Left renal pelvis (tissue), 4 donors: ENCODE data around the gene PTPN23. TPM values are rescaled to one million over a fixed set of nuclear protein-coding genes. Genes with fewer than 3 reads are reported as not detected.

Experiments used
- DNase-seq, 4 donors: peaks; one replicate each; pipeline ENCODE4 v3.0.0-alpha.2; 2013; ENCODE audit warnings: low read depth in 4 of 4, low spot score in 3 of 4
- polyA plus RNA-seq, 4 donors: library from polyadenylated mRNA; unstranded; fragments of 120-200 nt; gene quantifications; one replicate each; pipeline ENCODE4 v1.2.1, GENCODE V29; 2013; ENCODE audit not compliant: insufficient read length in 4 of 4

PTPN23 gene
- polyA plus RNA-seq, 4 donors = 21.3 to 35.0 (median 27.2) TPM

DNA sequence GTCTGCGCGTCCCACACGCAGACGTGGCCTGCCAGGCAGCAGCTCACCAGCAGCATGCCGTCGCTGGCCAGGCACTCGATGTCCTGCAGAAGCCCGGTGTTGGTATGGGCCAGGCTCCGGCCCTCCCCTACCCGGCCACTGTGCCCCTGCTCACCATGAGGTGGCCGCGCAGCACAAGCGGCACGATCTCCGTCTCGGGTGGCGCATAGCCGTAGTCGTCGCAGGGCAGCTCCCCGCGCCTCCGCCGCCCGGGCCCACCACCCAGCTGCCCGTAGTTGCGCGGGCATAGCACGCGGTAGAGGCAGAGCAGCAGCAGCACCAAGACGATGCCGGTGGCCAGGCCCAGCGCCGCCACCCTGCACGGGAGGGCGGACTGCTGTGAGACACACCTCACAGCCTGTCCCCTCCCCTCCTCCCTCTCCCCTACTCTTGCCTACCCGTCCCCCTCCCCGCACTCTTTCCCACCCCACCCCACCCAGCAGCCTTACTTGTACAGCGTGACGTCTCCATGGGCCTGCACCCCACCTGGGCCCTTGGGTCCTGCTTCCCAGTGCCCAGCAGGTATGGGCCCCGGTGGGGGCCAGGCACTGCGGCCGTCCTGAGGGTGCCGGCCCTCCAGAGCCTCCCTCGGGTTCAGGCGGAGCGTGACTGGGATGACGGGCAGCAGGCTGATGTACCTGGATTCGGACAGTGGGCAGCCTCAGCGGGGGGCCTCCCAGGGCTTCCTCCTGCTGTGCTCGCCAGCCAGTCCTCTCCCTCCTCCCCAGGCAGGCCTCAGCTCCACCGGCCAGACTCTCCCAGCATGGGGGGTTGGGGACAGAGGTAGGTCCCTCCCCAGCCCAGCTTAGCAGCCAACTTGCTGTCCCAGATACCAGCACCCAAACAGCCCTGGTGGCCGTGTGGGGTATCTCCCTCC, 37.6 kb downstream of the PTPN23 start:
- DNase-seq = no peak

DNA sequence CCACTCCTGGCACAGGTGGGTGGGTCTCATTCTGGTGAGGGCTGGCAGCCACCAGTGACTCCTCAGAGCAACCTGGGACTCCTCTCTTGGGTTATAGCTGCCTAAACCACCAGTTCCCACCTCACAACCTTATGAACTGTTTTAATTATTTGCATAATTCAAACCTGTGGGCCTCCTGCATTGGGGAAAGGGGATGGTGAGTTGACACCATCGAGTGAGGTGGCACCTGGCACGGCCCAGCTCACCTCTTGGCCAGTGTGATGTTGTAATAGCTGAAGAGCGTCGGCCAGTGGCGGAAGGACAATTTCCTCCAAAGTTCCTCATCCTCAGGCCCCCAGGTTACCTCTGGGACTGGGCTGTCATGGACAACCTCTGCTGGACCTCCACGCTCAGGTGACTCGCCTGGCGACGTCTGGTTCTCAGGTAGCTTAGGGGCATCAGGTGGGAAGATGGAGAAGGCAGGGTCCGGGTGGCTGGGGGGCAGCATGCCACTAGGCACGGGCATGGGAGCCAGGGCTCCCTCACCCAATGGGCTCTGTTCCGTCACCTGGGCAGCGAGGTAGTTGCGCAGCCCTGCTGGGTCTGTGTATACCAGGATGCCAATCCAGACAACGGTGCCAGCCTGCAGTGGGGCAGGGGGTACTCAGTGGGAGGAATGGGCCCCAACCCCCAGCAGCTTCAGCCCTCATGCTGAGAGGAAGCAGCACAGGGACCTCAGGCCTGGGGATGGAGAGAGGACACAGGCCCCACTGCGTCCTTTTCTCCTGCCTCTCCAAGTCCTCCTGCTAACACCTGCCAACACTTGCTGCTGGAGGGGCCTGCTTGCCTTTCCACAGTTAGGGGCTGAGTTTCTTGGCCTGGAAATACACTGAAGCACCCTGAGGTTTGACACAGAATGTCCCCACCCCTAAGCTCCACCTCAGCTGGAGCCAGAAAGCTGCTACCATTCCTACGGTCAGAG, 38.5 kb downstream of the PTPN23 start:
- no peak for DNase-seq

DNA sequence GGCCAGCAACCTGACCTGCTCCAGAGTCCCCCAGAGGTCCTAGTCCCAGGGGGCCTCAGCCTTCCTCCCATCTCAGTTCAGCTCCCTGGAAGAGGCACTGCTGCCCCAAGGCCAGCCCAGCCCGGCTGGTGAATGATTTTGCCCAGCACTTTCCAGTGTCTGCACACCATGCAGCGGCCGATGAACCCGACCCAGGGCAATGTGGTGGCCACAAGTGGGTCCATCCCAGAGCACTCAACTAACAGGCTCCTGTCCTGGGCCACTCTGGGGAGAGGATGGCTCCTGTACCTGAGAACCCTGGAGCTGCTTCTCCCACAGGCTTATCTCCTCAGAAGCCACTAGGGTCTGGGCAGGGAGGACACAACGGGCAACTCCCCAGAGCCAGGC, 39.2 kb downstream of the PTPN23 start:
- DNase-seq = no peak

DNA sequence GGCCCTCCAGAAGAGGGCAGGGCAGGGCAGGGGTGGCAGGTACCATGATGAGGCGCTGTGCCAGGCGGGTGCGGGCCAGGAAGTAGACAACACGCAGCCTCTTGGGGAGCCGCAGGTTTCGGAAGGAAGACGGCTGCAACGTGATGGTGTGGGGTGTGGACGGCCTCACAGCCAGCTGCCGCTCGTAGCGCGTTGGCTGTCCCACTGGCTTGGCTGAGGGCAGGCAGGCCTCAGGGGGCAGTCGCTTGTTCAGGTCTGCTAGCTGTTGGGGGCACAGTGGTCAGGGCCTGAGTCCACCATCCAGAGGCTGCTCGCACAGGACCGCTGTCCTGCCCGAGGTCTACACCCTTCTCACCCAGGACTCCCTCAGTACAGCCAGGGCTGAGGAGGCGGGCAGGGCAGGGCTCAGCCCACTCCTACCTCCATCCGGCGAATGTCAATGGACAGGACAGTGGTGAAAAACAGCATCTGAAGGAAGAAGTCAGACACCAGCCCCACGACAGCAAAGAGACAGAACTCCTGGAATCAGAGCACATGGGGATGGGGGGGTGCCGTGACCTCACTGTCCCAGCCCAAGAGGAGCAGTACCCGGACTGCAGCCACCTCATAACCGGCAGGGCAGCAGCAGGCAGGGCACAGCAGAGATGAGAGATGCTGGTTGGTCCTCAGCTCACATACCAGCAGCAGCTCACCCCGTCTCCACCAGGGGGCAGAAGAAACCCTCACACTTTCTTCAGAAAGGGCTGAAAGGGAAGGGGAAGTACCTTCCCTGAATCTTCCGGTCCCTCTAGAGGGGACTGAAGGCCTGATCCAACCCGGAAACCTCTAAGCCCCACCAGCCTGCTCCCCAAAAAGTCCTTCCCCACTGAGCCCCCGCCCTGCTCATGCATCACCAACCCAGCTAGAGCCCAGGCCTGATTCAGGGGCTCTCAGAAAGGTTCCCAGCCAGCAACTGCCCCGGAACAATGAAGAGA, 40.0 kb downstream of the PTPN23 start:
- peak; percentile 51 to 80 (median 70) for DNase-seq

DNA sequence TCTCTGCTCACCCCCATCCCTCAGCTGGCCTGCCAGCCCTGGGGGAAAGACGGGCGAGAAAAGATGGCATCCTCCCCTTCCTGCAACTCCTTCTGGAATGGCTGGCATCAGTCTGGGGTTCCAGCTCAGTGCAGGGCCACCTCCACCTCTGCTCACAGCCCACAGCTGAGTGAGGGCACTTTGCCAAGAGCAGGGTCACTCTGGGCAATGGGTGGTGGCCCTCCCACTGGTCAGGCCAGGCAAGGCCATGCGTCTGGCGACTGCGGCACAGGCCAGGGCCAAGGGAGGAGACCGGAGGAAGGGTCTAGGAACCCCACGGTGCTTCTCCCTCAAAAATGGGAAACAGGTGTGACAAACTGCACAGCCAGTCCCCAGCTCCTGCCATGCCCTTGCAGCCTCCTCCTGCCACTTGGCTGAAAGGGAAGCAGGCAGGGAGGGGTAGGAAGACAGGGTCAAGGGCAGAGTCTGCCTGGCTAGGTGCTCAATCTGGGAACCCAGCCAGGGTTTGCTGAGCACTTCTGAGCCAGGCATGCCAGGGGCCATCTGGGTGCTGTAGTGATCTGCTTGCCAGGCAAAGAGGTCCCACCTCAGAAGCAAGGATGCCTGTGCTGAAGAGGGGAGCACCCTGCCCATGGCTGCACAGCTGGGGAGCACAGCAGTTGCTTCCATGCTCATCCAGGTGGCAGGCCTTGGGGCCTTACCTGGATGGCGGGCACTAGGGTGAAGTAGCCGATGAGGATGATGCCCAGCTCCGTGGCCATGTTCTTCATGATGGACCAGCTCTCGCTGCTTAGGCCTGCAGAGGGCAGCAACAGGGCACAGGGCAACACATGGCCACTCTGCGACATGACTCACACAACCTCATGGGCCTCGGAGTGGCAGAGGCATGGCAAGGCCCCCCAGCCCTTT, 41.2 kb downstream of the PTPN23 start:
- no peak for DNase-seq

DNA sequence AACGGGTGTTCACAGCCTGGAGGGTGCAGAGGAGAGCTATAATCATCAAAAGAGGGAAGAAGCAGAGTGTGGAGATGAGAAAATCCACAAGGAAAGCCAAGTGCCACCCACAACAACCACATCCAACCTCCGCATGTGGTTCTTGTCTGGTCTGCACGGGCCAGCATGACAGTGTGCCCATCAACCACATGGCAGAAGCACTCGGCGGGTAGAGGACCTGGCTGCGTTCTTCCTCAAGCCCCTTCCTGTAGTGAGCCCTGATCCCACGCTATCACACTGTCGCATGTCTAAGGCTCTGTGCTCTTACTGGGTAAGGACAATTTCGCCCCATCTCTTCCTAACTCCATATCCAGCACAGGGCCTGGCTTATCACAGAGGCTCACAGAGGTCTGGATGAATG, 41.9 kb downstream of the PTPN23 start:
- no peak for DNase-seq

DNA sequence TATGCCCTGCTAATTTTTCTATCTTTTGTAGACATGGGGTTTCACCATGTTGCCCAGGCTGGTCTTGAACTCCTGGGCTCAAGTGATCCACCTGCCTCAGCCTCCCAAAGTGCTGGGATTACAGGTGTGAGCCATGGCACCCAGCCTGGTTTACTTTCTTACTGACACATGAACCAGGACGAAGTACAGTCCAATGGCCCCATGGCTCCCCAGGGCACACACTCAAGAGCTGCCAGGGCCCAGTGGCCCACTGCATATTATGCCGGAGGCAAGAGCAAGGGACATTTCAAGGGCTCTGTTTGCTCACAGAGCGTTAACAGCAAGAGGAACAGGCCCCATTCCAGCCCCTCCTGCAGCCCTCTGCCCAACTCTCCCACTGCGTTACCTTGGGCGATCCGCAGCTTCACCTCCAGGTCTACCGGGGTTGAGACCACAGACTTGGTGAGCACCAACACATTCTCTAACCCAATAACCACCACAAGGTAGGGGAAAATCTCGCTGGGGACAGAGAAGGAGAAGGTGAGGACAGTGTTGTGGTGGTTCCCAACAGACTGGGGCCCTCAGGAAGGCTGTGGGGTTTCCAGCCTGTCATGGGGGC, 42.8 kb downstream of the PTPN23 start:
- no peak for DNase-seq

DNA sequence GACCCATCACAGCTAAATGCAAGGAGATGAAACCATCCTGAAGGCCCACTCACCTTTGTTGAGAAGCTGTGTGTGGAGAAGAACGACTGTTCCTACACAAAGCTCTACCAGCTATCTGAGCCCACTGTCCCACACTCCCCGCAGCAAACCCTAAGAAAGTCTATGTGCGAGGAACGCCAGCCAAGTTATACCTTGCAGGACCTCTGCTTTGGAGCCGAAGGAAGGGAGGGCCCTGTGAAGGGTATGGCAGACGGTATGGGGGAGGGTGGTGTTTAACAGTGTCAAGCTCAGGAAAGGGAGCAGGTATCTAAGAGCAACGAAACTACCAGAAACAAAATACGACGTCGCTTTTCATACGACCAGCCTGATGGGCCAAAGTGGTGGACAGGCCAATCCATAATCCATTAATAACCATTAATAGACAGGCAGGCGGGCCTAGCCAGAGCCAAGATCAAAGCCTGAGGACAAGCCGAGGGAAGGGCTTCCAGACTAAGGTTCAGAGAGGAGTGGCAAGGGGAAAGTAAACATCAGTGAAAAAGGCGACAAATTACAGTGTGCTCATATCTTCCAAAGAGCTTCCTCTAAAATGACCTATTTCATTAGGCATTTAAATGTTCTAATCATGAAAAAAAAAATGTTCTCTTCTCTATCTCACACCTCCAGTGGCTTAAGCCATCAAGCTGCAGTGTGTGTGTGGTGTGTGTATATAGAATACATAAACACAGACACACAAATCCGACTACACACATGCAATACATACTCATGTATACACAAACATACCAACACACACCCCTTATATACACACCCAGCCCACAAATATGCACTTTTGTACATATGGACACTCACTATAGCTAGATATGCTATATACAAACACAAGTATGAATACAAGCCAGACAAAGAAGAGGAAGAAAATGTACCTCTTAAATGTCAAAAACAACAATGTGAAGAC, 43.9 kb downstream of the PTPN23 start:
- DNase-seq = no peak

DNA sequence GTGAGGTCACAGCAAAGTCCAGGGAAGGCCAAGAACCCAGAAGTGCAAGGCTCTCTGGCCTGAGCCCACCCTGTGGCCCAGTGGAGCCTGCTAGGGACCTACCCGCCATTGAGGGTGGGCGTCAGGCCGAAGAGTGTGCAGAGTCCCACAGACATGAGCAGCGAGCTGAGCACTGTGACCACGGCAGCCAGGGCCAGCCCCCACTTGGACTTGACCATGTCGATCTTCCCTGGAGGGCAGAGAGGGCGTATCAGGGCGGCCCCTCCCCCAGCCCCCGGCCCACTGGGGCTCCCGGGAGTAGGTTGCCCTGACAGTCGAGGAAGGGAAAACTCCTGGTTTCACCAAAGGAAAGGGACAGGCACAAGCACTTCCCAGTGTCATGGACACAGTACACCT, 44.6 kb downstream of the PTPN23 start:
- DNase-seq = no peak

DNA sequence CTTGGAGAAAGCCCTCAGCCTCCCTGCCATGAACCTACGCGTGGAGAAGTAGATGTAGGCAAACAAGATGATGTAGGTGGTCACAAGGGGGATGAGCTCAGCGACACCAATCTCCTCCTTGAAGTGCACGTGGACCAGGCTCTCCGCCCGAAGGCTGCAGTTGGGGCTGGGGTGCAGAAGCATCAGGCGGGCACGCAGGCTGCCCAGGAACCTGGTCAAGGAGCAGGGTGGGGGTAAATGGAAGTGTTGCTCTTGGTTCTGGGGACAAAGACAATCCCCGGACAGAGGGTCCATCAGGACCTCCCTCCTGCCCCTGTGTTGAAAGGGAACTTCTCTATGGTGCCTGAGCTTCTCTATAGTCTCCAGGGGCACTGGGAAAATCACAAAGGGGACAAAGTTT, 45.1 kb downstream of the PTPN23 start:
- no peak for DNase-seq

DNA sequence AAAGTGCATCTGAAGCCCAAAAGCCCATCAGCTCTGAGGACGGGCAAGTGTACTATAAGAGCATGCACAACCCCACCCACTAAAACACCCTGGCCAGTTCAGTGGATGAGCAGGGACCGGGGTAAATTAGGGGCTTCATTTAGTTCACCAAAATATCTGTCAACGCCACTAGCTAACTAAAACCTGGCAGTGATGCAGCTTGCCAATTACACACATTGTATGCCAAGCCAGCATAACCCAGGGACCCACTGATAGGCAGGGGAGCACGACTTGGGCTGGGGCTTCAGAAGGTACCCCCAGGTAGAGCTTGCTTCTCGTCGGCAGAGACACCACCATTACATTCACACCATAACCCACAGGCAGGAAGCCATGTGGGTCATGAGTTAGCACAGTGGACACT, 47.0 kb downstream of the PTPN23 start:
- DNase-seq = no peak

DNA sequence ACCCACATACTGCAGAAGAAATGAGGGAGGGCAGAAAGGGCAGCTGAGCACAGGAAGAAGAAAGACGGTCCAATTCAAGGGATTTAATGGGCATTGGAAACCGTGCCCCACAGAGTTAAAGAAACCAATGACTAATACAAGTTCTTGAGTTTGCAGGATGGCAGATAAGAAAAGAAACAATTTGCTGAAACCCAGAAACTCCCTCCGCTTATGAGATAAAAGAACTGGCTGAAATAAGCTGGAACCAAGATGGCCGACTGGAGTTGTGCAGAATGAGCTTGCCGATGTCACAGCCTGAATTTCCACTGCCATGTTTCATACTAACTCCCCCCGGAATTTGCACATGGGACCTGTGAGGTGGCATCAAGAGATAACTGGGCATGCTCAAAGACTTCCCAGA, 47.8 kb downstream of the PTPN23 start:
- no peak for DNase-seq

DNA sequence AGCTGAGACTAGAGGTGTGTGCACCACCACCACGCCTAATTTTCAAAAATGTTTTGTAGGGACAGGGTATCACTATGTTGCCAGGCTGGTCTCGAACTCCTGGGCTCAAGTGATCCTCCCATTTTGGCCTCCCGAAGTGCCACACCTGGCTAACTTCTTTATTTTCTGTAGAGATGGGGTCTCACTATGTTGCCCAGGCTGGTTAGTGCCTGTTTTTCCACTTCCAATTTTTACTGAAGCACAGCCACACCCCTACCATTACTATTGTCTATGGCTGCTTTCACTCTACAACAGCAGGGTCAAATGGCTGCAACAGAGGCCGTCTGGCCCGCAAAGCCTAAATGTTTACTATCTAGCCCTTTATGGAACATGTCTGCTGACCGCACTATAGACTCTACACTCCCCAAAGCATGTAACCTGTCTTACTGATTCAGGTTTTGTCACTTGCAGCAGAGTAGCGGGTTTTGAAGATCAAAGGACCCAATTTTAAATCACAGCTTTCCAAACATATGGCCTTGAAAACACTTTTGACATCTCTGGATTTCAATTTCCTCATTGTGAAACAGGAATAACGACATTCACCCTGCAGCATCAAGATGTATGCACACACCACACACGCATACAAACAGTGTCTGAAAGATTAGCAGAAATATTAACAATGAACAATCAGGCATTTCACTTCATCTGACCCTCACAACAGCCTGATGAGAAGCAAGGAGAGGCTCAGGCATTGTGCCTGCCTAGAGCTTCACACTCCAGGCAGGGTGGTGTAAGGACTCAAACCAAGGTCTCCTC, 48.9 kb downstream of the PTPN23 start:
- no peak for DNase-seq

DNA sequence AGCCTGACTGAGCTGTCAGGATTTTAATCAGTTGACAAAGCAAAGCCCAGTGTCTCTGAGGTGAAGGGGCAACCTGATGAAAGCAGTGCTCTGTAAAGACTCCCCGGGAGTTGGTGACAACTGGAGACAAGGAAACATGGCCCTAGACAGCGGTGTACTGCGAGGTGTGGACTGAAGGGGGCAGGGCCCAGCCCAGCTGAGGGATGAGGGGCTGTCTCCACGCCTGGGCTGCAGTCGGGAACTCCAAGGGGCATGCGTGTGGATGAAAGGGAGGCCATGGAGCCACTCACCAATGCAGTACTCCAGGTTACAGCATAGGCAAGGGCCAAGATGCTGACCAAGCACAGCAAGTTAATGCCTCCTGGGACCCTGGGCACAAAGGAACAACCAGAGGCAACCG, 49.8 kb downstream of the PTPN23 start:
- DNase-seq = no peak

DNA sequence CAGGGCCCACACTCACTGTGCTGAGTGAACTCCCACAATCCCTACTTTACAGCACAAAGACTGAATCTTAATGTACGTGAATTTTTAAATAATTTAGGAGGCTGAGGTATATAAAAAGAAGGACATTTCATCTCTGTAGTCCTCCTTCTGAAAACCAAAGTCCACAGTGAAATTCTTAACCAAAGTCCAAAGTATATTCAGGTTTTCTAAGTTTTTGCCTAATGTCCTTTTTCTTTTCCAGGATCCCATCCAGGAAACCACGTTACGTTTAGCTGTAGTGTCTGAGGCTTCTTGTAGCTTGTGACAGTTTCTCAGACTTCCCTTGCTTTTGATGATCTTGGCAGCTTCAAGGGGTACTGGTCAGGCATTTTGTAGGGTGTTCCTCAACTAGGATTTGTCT, 50.4 kb downstream of the PTPN23 start:
- no peak for DNase-seq

DNA sequence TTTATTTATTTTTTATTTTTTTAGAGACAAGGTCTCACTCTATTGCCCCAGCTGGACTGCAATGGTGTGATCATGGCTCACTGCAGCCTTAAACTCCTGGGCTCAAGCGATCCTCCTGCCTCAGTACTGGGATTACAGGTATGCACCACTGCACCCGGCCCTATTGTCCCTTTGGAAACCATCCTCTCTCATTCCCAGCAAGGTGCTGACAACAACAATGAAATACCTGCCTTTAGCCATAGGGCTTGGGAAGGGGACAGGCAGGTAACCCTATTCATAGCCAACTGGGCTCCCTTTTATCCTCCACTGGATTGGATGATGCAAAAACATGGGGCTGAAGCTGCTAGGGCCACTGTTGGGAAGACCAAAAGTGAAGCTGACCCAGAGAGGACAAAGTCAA, 51.9 kb downstream of the PTPN23 start:
- DNase-seq = no peak

DNA sequence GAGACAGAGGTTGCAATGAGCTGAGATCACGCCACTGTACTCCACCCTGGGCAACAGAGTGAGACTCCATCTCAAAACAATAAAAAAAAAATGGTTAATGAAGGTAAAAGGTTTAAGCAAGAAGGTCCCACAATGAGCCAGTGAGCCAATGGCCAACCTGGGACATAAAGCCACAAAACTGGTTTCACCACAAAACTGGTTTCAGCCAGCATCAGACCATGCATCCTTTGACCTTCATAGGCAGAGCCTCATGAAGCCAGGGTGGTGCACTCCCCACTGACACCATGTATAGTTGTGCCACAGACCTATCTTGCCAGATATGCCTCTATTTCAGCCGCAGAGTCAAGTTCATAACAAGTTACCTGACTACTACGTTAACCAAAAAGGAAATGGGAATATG, 53.0 kb downstream of the PTPN23 start:
- no peak for DNase-seq
